PC-3 (cell line): ENCODE data around the gene ARF1. TPM values are rescaled to one million over a fixed set of nuclear protein-coding genes. Genes with fewer than 3 reads are reported as not detected.

ENCODE experiments used
- ATAC-seq: fragments of 200-7000 bp; cut with Tn5 transposase; 2 replicates; pipeline ENCODE4 v1.9.1; 2020; ENCODE audit warnings: mild to moderate bottlenecking, moderate library complexity
- BruUV-seq: library from RNA; stranded (reverse); fragments of 400-500 nt; replicated peaks from 2 replicates; lab custom pipeline; 2021; lab: Mats Ljungman, UMichigan
- CTCF ChIA-PET: fragments of 300-600 bp; sonication (Branson Sonifier 250); formaldehyde crosslinking; loops from one replicate; lab custom pipeline; 2022; ENCODE audit warnings: antibody characterized with exemption; lab: Charles Lee
- POLR2A ChIA-PET: fragments of 300-600 bp; sonication (Branson Sonifier 250); formaldehyde crosslinking; loops from one replicate; lab custom pipeline; 2022; ENCODE audit warnings: antibody characterized with exemption; ENCODE audit not compliant: unreplicated experiment; lab: Charles Lee
- DNase-seq: peaks from one replicate; pipeline ENCODE4 v3.0.0-alpha.2; 2015
- H2AFZ ChIP-seq: fragments of 300-600 bp; sonication (generic); 2 replicates; pipeline ENCODE4 v1.6.0; 2016; ENCODE audit warnings: antibody characterized with exemption, low read length
- H3F3A ChIP-seq: fragments of 300-600 bp; sonication (generic); one replicate; pipeline ENCODE4 v1.6.0; 2017; ENCODE audit warnings: antibody characterized with exemption, low read length, control low read depth, mild to moderate bottlenecking; ENCODE audit not compliant: unreplicated experiment
- H3K27ac ChIP-seq: fragments of 300-600 bp; sonication (generic); 2 replicates; pipeline ENCODE4 v1.5.1; 2016; ENCODE audit warnings: mild to moderate bottlenecking, low read length
- H3K27me3 ChIP-seq: fragments of 300-600 bp; sonication (generic); 2 replicates; pipeline ENCODE4 v1.6.1; 2016; ENCODE audit warnings: low read length, mixed read lengths
- H3K36me3 ChIP-seq: fragments of 300-600 bp; sonication (generic); 2 replicates; pipeline ENCODE4 v1.6.1; 2016; ENCODE audit warnings: low read depth, mixed run types, low read length, mixed read lengths
- H3K4me1 ChIP-seq: fragments of 300-600 bp; sonication (generic); 2 replicates; pipeline ENCODE4 v1.5.1; 2016; ENCODE audit warnings: low read length; ENCODE audit not compliant: insufficient read depth
- H3K4me2 ChIP-seq: fragments of 300-600 bp; sonication (generic); 2 replicates; pipeline ENCODE4 v1.6.0; 2016; ENCODE audit warnings: low read length
- H3K4me3 ChIP-seq: fragments of 300-600 bp; sonication (generic); 2 replicates; pipeline ENCODE4 v1.5.1; 2016; ENCODE audit warnings: mild to moderate bottlenecking, low read length, mixed read lengths
- H3K79me2 ChIP-seq: fragments of 300-600 bp; sonication (generic); 2 replicates; pipeline ENCODE4 v1.6.1; 2017; ENCODE audit warnings: low read length, mixed read lengths
- H3K9ac ChIP-seq: fragments of 300-600 bp; sonication (generic); 2 replicates; pipeline ENCODE4 v1.6.0; 2016; ENCODE audit warnings: mild to moderate bottlenecking, low read length
- H3K9me2 ChIP-seq: fragments of 300-600 bp; sonication (generic); replicated peaks from 2 replicates; pipeline ENCODE4 v1.6.1; 2016; ENCODE audit warnings: mixed run types, low read length, mixed read lengths
- H3K9me3 ChIP-seq: fragments of 300-600 bp; sonication (generic); 2 replicates; pipeline ENCODE4 v1.6.1; 2016; ENCODE audit warnings: low read length, mixed read lengths
- H4K20me1 ChIP-seq: fragments of 300-600 bp; sonication (generic); 2 replicates; pipeline ENCODE4 v1.6.1; 2016; ENCODE audit warnings: low read length, mixed read lengths
- CTCF ChIP-seq: fragments of 300-600 bp; sonication (generic); conservative IDR thresholded peaks from 2 replicates; pipeline ENCODE4 v1.5.1; 2017; ENCODE audit warnings: antibody characterized with exemption, low read depth, mild to moderate bottlenecking, low read length
- EZH2 ChIP-seq: fragments of 300-600 bp; sonication (generic); IDR thresholded peaks from one replicate; pipeline ENCODE4 v1.6.1; 2017; ENCODE audit warnings: antibody characterized with exemption, mild to moderate bottlenecking, low read length; ENCODE audit not compliant: unreplicated experiment
- EZH2phosphoT487 ChIP-seq: fragments of 300-600 bp; sonication (generic); IDR thresholded peaks from 2 replicates; pipeline ENCODE4 v1.6.1; 2018; ENCODE audit warnings: mild to moderate bottlenecking, antibody characterized with exemption, low read length, borderline replicate concordance
- intact Hi-C: fragments of 100-400 bp; cut with micrococcal nuclease; formaldehyde crosslinking; loops from 2 replicates; pipeline ENCODE4 v1.9.0; 2023
- total RNA-seq: library from RNA; depleted of rRNA; stranded (reverse); fragments of >200 nt; gene quantifications from 2 replicates; pipeline ENCODE4 v1.2.3, GENCODE V29; 2014

Gene ARF1
- total RNA-seq, 1 experiment from 2014 or later = 688 TPM

- H3K79me2 ChIP-seq = no peaks in the 10 kb centered on the region
- no peaks in the 10 kb centered on the region for H4K20me1 ChIP-seq
- H3F3A ChIP-seq = no peaks in the 10 kb centered on the region
- no peak overlapping the region for H3K4me2 ChIP-seq
- TF ChIP-seq EZH2 (no peak), CTCF (no peak), EZH2phosphoT487 (no peak)
- no peaks in the 10 kb centered on the region for H3K36me3 ChIP-seq
- ATAC-seq = no peak
- CTCF ChIA-PET = no interaction called here
- no peak overlapping the region for H3K9ac ChIP-seq
- H3K27me3 ChIP-seq = peaks cover 9% of the 10 kb centered on the region
- no peak overlapping the region for H2AFZ ChIP-seq
- POLR2A ChIA-PET = no interaction called here
- no TSS peak for BruUV-seq
- no peak overlapping the region for H3K4me3 ChIP-seq
- no peak overlapping the region for H3K27ac ChIP-seq
- H3K4me1 ChIP-seq = no peaks in the 10 kb centered on the region
- H3K9me2 ChIP-seq = no peaks in the 10 kb centered on the region
- no peaks in the 10 kb centered on the region for H3K9me3 ChIP-seq
- DNase-seq = no peak
- intact Hi-C loops = no loop called here
Measured at GRCh38 chr1:228066416-228066815, 16.1 kb upstream of the ARF1 start.

GRCh38 chr1:228066891-228067654, 15.4 kb upstream of the ARF1 start:
- ChIA-PET CTCF (no interaction called here), POLR2A (no interaction called here)
- Histone ChIP-seq H3K27ac (no peak overlapping the region), H3K4me1 (no peaks in the 10 kb centered on the region), H3K4me2 (no peak overlapping the region), H3F3A (no peaks in the 10 kb centered on the region), H4K20me1 (no peaks in the 10 kb centered on the region), H3K27me3 (peaks cover 9% of the 10 kb centered on the region), H3K4me3 (no peak overlapping the region), H3K9me3 (no peaks in the 10 kb centered on the region), H2AFZ (no peak overlapping the region), H3K9me2 (no peaks in the 10 kb centered on the region), H3K79me2 (no peaks in the 10 kb centered on the region), H3K36me3 (no peaks in the 10 kb centered on the region), H3K9ac (no peak overlapping the region)
- intact Hi-C loops = no loop called here
- TF ChIP-seq EZH2 = no peak
- TF ChIP-seq CTCF = no peak
- no peak for TF ChIP-seq EZH2phosphoT487
- BruUV-seq = no TSS peak
- no peak for DNase-seq
- ATAC-seq = no peak

- ChIA-PET CTCF (no interaction called here), POLR2A (no interaction called here)
- ATAC-seq = no peak
- H3K9ac ChIP-seq = no peak overlapping the region
- intact Hi-C loops = no loop called here
- no peaks in the 10 kb centered on the region for H3K9me3 ChIP-seq
- no peak overlapping the region for H2AFZ ChIP-seq
- H3K4me3 ChIP-seq = no peak overlapping the region
- H3K9me2 ChIP-seq = no peaks in the 10 kb centered on the region
- H3K27ac ChIP-seq = no peak overlapping the region
- H3K4me2 ChIP-seq = no peak overlapping the region
- TF ChIP-seq CTCF = no peak
- TF ChIP-seq EZH2phosphoT487 = no peak
- no peak for TF ChIP-seq EZH2
- peaks cover 9% of the 10 kb centered on the region for H3K27me3 ChIP-seq
- no peaks in the 10 kb centered on the region; the same call in 1 of the 2 replicates for H4K20me1 ChIP-seq
- H3K36me3 ChIP-seq = no peaks in the 10 kb centered on the region
- no peaks in the 10 kb centered on the region for H3K4me1 ChIP-seq
- no TSS peak for BruUV-seq
- DNase-seq = no peak
- H3K79me2 ChIP-seq = no peaks in the 10 kb centered on the region
- H3F3A ChIP-seq = no peaks in the 10 kb centered on the region
Measured at GRCh38 chr1:228068359-228068758, 14.1 kb upstream of the ARF1 start.
